HG02943 (cell line): ENCODE data around the gene NCOR1.
"Not testable (repeated sequence)": the region's sequence is repeated elsewhere in the genome, so short reads cannot be mapped to it uniquely, and the experiment has no call there.

Experiments
- ATAC-seq: cut with Tn5 transposase; IDR thresholded peaks from one replicate; pipeline ENCODE4 v1.9.1; 2021; ENCODE audit warnings: mild to moderate bottlenecking, low read depth, moderate library complexity; ENCODE audit not compliant: unreplicated experiment

NCOR1 gene

GRCh38 chr17:16152326-16152725, 63.0 kb downstream of the NCOR1 start:
- ATAC-seq = not testable (repeated sequence)

- ATAC-seq = no peak
Measured at GRCh38 chr17:16150251-16150856, 65.0 kb downstream of the NCOR1 start.

DNA sequence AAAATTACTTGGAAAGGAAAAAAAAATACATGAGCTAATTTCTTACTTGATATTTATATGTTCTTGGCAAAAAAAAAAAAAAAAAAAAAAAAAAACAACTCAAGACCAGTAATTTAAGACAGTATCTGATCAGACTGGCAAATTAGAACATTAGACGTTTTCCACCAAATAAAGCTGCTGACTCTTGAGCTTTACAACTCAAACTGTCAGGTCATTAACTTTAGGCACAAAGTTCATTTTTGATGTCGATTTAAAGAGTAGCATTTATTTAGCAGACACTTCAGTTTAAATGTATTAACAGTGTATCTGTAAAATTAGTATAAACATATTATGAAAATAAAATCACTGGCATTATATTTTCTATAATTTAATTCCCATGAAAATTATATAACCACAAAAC, 66.7 kb downstream of the NCOR1 start:
- ATAC-seq = no peak

DNA sequence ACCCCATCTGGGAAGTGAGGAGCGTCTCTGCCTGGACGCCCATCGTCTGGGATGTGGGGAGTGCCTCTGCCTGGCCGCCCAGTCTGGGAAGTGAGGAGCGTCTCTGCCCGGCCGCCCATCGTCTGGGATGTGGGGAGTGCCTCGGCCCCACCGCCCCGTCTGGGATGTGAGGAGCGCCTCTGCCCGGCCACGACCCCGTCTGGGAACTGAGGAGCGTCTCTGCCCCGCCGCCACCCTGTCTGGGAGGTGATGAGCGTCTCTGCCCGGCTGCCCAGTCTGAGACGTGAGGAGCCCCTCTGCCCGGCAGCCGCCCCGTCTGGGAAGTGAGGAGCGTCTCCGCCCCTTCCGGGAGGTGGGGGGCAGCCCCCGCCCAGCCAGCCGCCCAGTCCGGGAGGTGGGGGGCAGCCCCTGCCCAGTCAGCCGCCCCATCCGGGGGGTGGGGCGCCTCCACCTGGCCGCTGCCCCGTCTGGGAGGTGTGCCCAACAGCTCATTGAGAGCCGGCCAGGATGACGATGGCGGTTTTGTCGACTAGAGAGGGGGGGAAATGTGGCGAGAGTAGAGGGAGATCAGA, 69.9 kb downstream of the NCOR1 start:
- not testable (repeated sequence) for ATAC-seq

DNA sequence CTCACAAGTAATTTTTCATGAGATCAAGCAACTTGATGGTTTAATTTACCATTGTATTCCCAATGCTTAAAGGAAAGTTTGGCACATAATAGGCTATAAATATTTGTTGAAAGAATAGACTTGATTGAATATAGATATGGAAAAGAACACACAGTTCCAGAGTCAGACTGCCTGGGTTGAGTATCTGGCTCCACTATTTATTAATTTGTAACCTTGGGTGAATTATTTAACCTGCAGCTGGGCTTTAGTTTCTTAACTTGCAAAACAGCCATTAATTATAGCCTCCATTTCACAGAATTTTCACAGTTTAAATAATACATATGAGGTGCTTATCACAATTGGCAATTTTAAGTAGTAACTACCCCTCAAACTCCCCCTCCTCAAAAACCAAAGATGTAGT, 73.6 kb downstream of the NCOR1 start:
- ATAC-seq = no peak

GRCh38 chr17:16140854-16141253, 74.5 kb downstream of the NCOR1 start:
- ATAC-seq = no peak

- ATAC-seq = no peak
Measured at GRCh38 chr17:16135461-16135860, 79.9 kb downstream of the NCOR1 start.

DNA sequence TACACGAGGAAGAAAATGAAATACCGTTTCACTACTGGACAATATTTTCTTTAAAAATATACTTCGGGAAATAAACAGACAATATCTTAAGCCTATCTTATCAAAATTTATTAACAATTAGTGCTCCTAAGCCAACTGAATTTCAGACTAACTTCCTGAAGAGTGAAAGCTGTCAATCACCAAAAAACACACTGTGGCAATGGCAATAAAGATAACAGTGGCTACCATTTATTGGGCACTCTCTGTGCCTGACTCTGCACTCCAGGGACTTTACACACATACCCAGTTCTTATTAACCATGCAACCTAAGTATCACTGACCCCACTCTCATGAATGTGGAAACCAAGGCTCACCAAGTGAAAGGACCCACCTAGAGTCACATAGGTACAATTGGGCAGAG, 83.7 kb downstream of the NCOR1 start:
- no peak for ATAC-seq

DNA sequence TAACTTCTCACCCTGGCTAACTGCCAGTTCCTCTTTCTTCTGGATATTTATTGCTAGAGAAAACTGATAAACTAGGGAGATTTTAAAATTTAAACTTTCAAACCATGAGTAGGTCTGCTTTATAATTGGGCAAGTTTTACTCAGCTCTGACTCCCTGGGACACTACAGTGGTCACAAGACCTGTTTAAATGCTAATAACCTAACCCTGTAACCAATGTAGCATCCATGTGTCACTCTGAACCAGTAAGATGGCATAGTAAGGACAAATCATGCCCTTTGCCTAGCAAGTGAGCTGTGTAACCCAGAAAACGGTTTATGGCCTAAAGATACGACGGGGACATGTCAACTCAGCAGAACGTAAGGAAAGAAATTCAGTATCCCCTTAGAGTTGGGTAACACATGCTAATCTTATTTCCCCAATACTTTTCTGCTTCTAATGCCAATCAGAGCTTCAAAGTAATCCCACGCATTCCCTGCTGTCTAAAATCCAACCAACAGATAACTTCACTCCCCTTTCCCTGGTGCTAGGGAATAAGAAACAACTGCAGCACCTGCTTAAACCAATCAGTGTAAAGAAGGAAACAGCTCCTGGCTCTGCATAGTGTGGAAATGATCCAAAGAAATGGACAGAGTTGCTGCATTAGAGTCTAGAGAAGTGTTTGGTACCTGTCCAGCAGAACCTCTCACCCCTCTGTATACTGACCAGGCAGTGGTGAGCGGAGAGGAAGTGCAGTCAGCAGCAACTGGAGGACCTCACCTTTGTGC, 85.7 kb downstream of the NCOR1 start:
- no peak for ATAC-seq

DNA sequence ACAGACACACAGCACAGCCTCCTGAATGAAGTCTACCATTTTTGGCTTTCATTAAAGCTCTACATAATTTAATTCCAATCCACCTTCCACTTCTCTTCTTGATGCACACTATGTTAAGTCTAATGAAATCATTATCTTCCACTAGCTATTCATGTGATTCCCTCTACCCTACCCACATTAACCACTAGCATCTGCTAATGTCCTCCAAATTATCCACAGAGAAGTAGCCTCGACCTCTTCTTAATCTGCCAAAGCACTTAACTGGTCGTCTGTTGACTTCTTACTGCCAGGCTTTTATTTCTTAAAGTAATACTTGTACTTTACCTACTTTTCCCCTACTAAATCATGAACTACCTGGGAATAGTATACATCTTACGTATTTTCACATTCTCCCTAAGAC, 91.8 kb downstream of the NCOR1 start:
- ATAC-seq = no peak

DNA sequence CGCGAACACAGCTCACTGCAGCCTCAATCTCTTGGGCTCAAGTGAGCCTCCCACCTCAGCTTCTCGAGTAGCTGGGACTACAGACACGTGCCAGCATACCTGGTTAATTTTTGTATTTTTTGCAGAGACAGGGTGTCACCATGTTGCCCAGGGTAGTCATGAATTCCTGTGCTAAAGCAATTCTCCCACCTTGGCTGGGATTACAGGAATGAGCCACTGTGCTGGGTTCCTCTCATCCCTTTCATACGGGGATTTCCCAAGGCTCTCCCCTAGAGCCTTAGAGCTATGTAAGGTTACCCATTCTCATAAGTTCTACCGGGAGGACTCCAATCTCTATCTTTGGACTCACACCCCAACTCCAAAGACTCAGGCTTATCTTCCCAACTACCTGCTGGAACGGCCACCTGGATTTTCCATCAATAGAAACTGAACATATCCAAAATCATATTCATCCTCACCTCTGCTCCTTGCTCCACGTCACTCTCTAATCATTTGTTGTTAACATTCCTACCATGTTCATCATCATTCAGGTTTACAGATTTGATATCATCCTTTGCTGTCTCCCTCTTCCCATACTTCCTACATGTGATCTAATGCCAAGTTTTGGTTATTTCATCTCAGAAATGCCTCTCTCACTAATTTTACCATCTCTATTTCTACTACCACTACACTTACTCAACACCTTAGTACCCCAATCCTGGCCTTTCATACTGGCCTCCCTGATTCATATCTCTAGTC, 92.5 kb downstream of the NCOR1 start:
- ATAC-seq = no peak

DNA sequence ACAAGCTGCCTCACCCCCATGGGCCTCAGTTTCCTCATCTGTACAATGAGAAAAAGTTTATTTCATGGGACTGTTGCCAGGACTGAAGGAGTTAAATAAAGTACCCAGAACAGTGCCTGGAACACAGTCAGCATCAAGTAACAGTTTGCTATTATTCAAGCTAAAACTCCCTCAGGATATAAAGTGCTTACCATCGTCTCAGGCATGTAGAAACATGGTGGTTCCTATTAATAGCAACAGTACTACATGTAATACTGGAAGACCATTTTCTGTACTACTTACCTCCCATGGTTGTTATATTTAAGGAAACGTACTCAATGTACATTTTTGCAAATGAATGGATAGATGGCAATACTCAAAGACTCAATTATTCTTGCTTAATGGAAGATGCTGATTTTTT, 93.4 kb downstream of the NCOR1 start:
- ATAC-seq = no peak

DNA sequence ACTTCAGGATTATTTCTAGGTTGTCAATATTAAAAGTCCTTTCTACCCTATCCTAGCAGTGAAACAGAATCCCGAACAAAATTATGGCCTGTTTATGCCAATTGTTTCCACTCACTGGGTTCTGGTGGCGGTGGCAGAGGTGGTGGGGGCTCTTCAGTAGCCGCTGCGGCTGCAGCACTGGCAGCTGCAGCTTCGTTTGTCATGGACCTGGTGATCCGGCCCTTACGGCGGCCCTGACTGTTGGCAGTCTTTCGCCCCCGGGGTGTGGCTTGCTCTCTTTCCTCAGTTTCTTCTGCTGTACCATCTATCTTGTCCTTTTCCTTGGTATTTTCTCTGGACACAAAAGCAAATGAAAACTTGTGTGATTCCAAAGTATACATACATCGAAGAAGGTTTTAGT, 94.4 kb downstream of the NCOR1 start:
- ATAC-seq = no peak

DNA sequence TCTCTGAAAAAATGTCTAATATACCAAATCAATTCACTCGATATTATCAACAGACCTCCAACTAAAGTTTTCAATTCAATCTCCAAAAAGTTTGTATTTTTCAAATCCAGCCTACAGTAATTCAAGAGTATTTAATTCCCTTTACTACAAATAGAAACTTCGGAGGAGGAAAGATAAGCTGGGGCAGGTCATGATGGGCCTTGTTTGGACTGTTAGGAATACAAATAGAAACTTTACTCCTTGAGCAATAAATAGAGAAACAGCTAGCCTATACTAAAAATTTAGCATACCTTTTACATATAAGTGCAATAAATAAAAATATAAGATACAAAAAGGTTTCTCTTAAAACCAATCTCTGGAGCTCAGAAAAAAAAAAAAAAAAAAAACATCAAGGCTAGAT, 98.2 kb downstream of the NCOR1 start:
- no peak for ATAC-seq

GRCh38 chr17:16115077-16115698, 100.1 kb downstream of the NCOR1 start:
- ATAC-seq = not testable (repeated sequence)

- ATAC-seq = no peak
Measured at GRCh38 chr17:16108871-16109270, 106.5 kb downstream of the NCOR1 start.

- ATAC-seq = no peak
Measured at GRCh38 chr17:16108386-16108785, 106.9 kb downstream of the NCOR1 start.

- ATAC-seq = no peak
Measured at GRCh38 chr17:16107165-16107770, 108.1 kb downstream of the NCOR1 start.

DNA sequence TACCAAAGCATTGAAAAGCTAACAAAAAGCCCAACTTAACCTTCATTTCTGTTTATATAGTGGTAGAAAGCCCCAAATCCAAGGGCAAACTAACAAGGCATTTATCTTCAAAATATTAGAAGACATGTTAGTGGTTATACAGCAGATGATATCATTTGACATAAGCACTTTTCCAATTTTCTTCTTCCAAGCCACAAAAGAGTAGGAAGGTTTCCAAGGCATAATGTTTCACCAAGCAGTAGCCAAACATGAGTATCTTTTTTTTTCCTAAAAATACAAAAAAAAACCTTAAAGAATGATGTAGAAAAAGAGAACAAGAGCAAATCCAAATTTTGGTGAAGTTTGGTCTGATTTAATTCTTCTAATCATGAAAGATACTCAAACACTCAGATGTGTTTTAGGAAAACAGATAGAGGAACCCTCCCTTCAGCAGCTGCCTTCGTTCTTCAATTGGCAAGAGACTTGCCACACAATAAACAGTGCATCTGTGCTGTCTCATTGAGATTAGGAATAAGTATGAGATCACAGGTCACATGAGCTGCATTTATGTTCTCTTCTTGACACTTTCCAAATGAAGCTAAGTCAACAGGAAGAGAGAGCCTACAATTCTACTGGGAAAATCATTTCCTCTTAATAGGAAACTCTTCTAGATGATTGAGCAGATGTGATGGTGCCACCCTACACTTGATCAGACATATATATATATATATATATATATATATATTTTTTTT, 109.0 kb downstream of the NCOR1 start:
- ATAC-seq = no peak

GRCh38 chr17:16104189-16104588, 111.1 kb downstream of the NCOR1 start:
- ATAC-seq = no peak
